ENCODE measurements around the gene ISCA1.

DNA sequence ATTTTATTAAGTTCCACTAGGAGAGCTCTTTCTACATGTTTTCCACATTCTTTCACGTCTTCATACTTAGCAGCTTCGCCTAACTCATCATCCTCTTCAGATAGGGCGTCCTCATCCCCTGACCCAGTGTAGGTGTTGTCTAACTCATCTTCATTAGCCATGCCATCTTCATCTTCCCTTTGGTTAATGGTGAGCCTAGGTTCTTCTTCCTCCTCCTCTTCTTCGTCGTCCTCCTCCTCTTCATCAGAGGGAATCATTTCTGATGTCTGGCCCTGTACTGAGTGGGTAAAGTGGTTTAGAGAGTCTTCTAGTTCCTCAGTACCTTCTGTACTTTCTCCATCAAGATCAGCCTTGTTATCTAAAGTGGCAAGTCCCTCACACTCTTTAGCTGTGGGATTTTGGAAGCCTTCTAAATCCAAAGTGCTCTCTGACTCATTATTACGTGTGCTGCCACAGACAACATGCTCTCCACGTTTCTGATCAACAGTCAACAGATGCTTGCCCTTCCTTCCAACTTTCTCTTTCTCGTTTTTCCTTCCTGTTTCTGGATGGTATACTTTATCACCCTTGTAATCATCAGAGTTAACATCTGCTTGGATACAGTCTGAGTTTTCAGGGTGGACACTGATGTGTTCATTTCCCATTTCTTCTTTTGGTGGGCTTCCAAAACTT, 40.8 kb upstream of the ISCA1 start:
- no peak for TF ChIP-seq CBX8 (IDR thresholded peaks at IDR 0.05; ENCODE audit: borderline replicate concordance, low read depth, low read length)
- TF ChIP-seq, protein P1, sequence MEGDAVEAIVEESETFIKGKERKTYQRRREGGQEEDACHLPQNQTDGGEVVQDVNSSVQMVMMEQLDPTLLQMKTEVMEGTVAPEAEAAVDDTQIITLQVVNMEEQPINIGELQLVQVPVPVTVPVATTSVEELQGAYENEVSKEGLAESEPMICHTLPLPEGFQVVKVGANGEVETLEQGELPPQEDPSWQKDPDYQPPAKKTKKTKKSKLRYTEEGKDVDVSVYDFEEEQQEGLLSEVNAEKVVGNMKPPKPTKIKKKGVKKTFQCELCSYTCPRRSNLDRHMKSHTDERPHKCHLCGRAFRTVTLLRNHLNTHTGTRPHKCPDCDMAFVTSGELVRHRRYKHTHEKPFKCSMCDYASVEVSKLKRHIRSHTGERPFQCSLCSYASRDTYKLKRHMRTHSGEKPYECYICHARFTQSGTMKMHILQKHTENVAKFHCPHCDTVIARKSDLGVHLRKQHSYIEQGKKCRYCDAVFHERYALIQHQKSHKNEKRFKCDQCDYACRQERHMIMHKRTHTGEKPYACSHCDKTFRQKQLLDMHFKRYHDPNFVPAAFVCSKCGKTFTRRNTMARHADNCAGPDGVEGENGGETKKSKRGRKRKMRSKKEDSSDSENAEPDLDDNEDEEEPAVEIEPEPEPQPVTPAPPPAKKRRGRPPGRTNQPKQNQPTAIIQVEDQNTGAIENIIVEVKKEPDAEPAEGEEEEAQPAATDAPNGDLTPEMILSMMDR (IDR thresholded peaks at IDR 0.05; ENCODE audit: control extremely low read depth in 1 of 3, insufficient read depth in 1 of 3, low read depth in 1 of 3, low read length in 3 of 3): no peak
- TF ChIP-seq POLR2A (IDR thresholded peaks at IDR 0.05; ENCODE audit: control extremely low read depth in 1 of 2, low read depth in 2 of 2, low read length in 2 of 2): no peak
- no peak for TF ChIP-seq RAD21 (IDR thresholded peaks at IDR 0.05 in 1 of 2, conservative IDR thresholded peaks at IDR 0.05 in 1 of 2; ENCODE audit: low read depth in 2 of 2, low read length in 2 of 2)

Data from H1 (cell line).